ENCODE results near the gene SWI5. TPM values are rescaled to one million over a fixed set of nuclear protein-coding genes. Genes with fewer than 3 reads are reported as not detected.

Gene SWI5
- total and polyA plus RNA-seq, 5 donors from 2014 or later = 10.6 to 27.1 (median 20.9) TPM

DNA sequence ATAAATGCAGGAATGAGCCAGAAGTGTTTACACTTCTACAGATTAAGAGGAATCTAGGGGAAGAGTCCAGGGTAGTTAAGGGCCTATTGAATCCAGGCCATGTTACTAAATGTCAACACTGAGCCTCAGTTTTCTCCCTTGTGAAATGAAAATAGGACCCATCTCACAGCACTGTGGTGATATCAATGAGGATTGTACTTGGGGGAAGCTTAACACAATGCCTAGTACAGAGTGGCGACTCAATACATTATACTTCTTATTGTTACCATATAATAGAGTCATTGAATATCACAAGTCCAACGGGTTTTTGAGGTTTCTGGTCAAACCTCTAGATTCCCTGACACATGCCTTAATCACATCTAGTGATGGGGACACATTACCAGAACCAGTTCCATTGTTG, 41.6 kb downstream of the SWI5 start:
- H3K4me3 Mint-ChIP-seq = peak overlapping the region in 2 of 4 donors; percentile 38 to 66
- ATAC-seq (ENCODE audit: low read depth in 2 of 2) = no peak
- H3K4me3 ChIP-seq (ENCODE audit: low read depth, low read length) = no peak overlapping the region
- H3K27ac Mint-ChIP-seq = no peak overlapping the region
- H3K4me1 Mint-ChIP-seq = peaks cover 0 to 11% (median 9%) of the 10 kb centered on the region in 4 donors
- H3K27me3 Mint-ChIP-seq = no peaks in the 10 kb centered on the region
- H3K27me3 ChIP-seq (ENCODE audit: control insufficient read depth, insufficient read depth, low read length) = no peaks in the 10 kb centered on the region
- no peaks in the 10 kb centered on the region for H3K9me3 ChIP-seq (ENCODE audit: control insufficient read depth in 2 of 2, low read length in 2 of 2)
- H3K36me3 Mint-ChIP-seq = peaks cover 10% of the 10 kb centered on the region
- H3K27ac ChIP-seq (ENCODE audit: insufficient read depth, low read length, poor library complexity, severe bottlenecking) = no peak overlapping the region
- no peak for DNase-seq
- peaks cover 0 to 2% (median 0%) of the 10 kb centered on the region in 7 donors for H3K9me3 Mint-ChIP-seq
- H3K4me1 ChIP-seq (ENCODE audit: control insufficient read depth, insufficient read depth, low read length, poor library complexity, severe bottlenecking) = peaks cover 9% of the 10 kb centered on the region
- H3K36me3 ChIP-seq (ENCODE audit: control insufficient read depth, insufficient read depth, low read length) = peaks cover 31% of the 10 kb centered on the region

GRCh38 chr9:128321343-128321742, 45.3 kb downstream of the SWI5 start:
- Histone ChIP-seq H3K4me3 (ENCODE audit: low read depth, low read length) (peak overlapping the region; percentile 87), H3K27ac (ENCODE audit: insufficient read depth, low read length, poor library complexity, severe bottlenecking) (peak overlapping the region; percentile 87), H3K27me3 (ENCODE audit: control insufficient read depth, insufficient read depth, low read length) (no peaks in the 10 kb centered on the region), H3K9me3 (ENCODE audit: control insufficient read depth in 2 of 2, low read length in 2 of 2) (no peaks in the 10 kb centered on the region), H3K36me3 (ENCODE audit: control insufficient read depth, insufficient read depth, low read length) (peaks cover 20% of the 10 kb centered on the region), H3K4me1 (ENCODE audit: control insufficient read depth, insufficient read depth, low read length, poor library complexity, severe bottlenecking) (peaks cover 24% of the 10 kb centered on the region)
- Mint-ChIP-seq H3K36me3 (peaks cover 11% of the 10 kb centered on the region), H3K9me3 (peaks cover 0 to 2% (median 0%) of the 10 kb centered on the region in 7 donors), H3K27me3 (peaks cover 4% of the 10 kb centered on the region), H3K4me1 (peaks cover 10 to 38% (median 24%) of the 10 kb centered on the region in 4 donors), H3K27ac (peak overlapping the region in 1 of 3 donors; percentile 97), H3K4me3 (peak overlapping the region in 3 of 4 donors; percentile 95 to 97 (median 95))
- no peak for DNase-seq
- ATAC-seq (ENCODE audit: low read depth in 2 of 2) = no peak

DNA sequence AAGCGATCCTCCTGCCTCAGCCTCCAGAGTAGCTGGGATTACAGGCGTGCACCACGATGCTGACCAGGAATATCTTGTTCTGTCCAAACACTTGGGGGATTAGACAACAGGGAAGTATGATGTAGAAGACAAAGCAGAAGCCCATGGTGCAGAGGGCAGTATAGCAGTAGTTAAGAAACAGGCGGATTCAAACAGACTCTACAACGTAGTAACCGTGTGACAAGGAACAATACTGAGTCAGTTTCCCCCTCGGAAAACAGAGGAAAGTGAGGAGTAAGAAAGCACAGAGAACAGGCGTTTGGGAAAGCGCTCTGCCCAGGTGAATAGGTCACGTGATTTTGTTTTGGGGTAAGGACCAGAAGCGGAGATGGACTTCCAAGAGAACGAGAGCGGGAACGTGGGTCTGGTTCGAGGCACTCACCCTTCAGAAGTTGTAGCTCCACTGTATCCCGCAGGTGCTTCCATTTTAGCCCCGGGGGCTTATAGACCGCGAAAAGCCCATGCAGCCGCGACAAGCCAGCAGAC, 45.9 kb downstream of the SWI5 start:
- Mint-ChIP-seq H3K36me3 (peaks cover 11% of the 10 kb centered on the region), H3K27me3 (peaks cover 4% of the 10 kb centered on the region), H3K27ac (peak overlapping the region; percentile 94 to 99 (median 97)), H3K4me3 (peak overlapping the region; percentile 93 to 97 (median 95)), H3K9me3 (peaks cover 0 to 2% (median 0%) of the 10 kb centered on the region in 7 donors), H3K4me1 (peaks cover 10 to 38% (median 24%) of the 10 kb centered on the region in 4 donors)
- H3K4me1 ChIP-seq (ENCODE audit: control insufficient read depth, insufficient read depth, low read length, poor library complexity, severe bottlenecking) = peaks cover 24% of the 10 kb centered on the region
- peak overlapping the region; percentile 87 for H3K4me3 ChIP-seq (ENCODE audit: low read depth, low read length)
- H3K27me3 ChIP-seq (ENCODE audit: control insufficient read depth, insufficient read depth, low read length) = no peaks in the 10 kb centered on the region
- H3K9me3 ChIP-seq (ENCODE audit: control insufficient read depth in 2 of 2, low read length in 2 of 2) = no peaks in the 10 kb centered on the region
- DNase-seq (no peak), ATAC-seq (ENCODE audit: low read depth in 2 of 2) (no peak)
- peaks cover 14% of the 10 kb centered on the region for H3K36me3 ChIP-seq (ENCODE audit: control insufficient read depth, insufficient read depth, low read length)
- peak overlapping the region; percentile 87 for H3K27ac ChIP-seq (ENCODE audit: insufficient read depth, low read length, poor library complexity, severe bottlenecking)

DNA sequence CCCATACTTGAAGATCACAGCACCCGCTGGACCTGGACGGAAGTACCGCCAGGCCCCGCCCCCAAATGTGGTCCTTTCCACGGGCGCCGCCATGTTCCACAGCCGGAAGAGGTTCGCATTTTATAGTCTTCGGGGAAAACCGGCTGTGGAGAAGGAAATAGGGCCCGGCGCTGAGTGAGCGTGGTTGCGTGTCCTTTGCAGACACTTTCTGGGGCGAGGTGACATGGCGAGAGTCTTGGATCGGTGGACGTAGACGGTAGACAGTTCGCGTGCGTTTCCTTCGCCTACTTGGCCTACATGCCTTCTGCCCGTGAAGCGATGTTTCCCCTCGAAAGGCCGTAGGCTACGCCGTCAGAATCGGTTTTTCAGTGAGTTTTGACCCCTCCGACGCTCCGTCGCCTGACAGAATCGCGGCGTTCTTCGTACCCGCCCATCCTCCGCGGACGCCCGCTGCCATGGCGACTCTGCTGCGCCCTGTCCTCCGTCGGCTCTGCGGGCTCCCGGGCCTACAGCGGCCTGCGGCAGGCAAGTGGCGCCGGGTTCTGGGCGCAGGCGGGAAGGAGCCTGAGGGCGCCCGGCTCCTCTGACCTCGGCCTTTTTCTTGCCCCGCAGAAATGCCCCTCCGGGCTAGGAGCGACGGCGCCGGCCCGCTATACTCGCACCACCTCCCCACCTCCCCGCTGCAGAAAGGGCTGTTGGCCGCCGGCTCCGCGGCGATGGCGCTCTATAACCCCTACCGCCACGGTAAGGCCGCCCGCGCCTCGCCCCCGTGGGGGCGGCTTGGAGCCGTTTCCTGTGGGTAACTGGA, 46.5 kb downstream of the SWI5 start, which contains the start of the genes COQ4 and TRUB2:
COQ4 (plus strand) TSS at position 436 of the 808 bp plus-strand sequence; CDS start at position 456, 20 bp downstream.
TRUB2 (minus strand) TSS at position 44 of the 808 bp plus-strand sequence; CDS start at position 5, 39 bp downstream.
- ATAC-seq (ENCODE audit: low read depth in 2 of 2) (peak; percentile 88 to 89), DNase-seq (peak; percentile 88 to 97 (median 95))
- no peaks in the 10 kb centered on the region for H3K27me3 ChIP-seq (ENCODE audit: control insufficient read depth, insufficient read depth, low read length)
- peak within 1 kb of the TSS; percentile 87 for H3K27ac ChIP-seq (ENCODE audit: insufficient read depth, low read length, poor library complexity, severe bottlenecking)
- Mint-ChIP-seq H3K27ac (peak within 1 kb of the TSS; percentile 94 to 99 (median 97)), H3K9me3 (peaks cover 0 to 2% (median 0%) of the 10 kb centered on the region in 7 donors), H3K27me3 (peaks cover 4% of the 10 kb centered on the region), H3K36me3 (peaks cover 6% of the 10 kb centered on the region), H3K4me1 (peaks cover 10 to 38% (median 22%) of the 10 kb centered on the region in 4 donors), H3K4me3 (peak within 1 kb of the TSS; percentile 93 to 97 (median 95))
- H3K36me3 ChIP-seq (ENCODE audit: control insufficient read depth, insufficient read depth, low read length) = peaks cover 8% of the 10 kb centered on the region
- H3K4me1 ChIP-seq (ENCODE audit: control insufficient read depth, insufficient read depth, low read length, poor library complexity, severe bottlenecking) = peaks cover 24% of the 10 kb centered on the region
- H3K9me3 ChIP-seq (ENCODE audit: control insufficient read depth in 2 of 2, low read length in 2 of 2) = no peaks in the 10 kb centered on the region
- H3K4me3 ChIP-seq (ENCODE audit: low read depth, low read length) = peak within 1 kb of the TSS; percentile 94

DNA sequence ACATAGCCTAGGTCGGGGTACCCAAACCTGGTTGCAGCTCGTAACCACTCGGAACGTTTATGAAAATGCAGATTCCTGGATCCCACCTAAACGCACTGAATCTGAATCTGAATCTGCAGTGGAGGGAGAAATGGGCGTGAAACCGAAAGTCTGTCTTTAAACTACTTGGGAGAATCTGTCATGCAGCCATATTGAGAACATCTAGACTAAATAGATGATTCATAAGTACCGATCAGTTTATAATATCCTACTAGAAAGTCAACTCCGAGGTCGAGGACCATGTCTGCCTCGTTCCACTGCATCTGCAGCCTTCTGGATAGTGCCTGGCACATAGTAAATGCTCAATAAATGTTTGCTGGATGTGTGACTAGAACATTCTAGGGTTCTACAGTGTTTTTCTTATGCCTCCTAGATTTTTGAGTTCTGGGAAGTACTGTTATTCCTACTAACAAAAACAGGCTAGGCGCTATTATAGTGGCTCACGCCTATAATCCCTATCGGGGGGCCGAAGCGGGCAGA, 47.2 kb downstream of the SWI5 start:
- DNase-seq (no peak), ATAC-seq (ENCODE audit: low read depth in 2 of 2) (no peak)
- H3K9me3 Mint-ChIP-seq = peaks cover 0 to 2% (median 0%) of the 10 kb centered on the region in 7 donors
- Histone ChIP-seq H3K4me3 (ENCODE audit: low read depth, low read length) (peak overlapping the region; percentile 94), H3K36me3 (ENCODE audit: control insufficient read depth, insufficient read depth, low read length) (peaks cover 10% of the 10 kb centered on the region), H3K9me3 (ENCODE audit: control insufficient read depth in 2 of 2, low read length in 2 of 2) (no peaks in the 10 kb centered on the region), H3K27ac (ENCODE audit: insufficient read depth, low read length, poor library complexity, severe bottlenecking) (peak overlapping the region; percentile 87), H3K27me3 (ENCODE audit: control insufficient read depth, insufficient read depth, low read length) (no peaks in the 10 kb centered on the region), H3K4me1 (ENCODE audit: control insufficient read depth, insufficient read depth, low read length, poor library complexity, severe bottlenecking) (peaks cover 24% of the 10 kb centered on the region)
- H3K27ac Mint-ChIP-seq = peak overlapping the region; percentile 94 to 99 (median 97)
- peak overlapping the region; percentile 93 to 97 (median 95) for H3K4me3 Mint-ChIP-seq
- H3K36me3 Mint-ChIP-seq = peaks cover 8% of the 10 kb centered on the region
- peaks cover 4% of the 10 kb centered on the region for H3K27me3 Mint-ChIP-seq
- peaks cover 10 to 38% (median 22%) of the 10 kb centered on the region in 4 donors for H3K4me1 Mint-ChIP-seq

DNA sequence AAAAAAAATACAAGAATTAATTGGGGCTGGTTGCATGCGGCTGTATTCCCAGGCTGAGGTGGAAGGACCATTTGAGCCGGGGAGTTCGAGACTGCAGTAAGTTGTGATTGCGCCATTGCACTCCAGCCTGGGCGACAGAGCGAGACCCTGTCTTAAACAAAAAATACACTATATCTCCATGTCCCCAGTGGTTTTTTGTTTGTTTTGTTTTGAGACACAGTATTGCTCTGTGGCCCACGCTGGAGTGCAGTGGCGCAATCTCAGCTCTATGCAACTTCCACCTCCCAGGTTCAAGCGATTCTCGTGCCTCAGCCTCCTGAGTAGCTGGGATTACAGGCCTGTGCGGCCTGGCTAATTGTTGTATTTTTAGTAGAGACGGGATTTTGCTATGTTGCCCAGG, 47.7 kb downstream of the SWI5 start:
- DNase-seq (no peak), ATAC-seq (ENCODE audit: low read depth in 2 of 2) (no peak)
- peaks cover 10 to 38% (median 22%) of the 10 kb centered on the region in 4 donors for H3K4me1 Mint-ChIP-seq
- H3K4me3 Mint-ChIP-seq = peak overlapping the region; percentile 93 to 97 (median 95)
- H3K4me3 ChIP-seq (ENCODE audit: low read depth, low read length) = peak overlapping the region; percentile 94
- no peak overlapping the region for H3K27ac ChIP-seq (ENCODE audit: insufficient read depth, low read length, poor library complexity, severe bottlenecking)
- H3K9me3 ChIP-seq (ENCODE audit: control insufficient read depth in 2 of 2, low read length in 2 of 2) = no peaks in the 10 kb centered on the region
- H3K36me3 Mint-ChIP-seq = peaks cover 8% of the 10 kb centered on the region
- H3K27me3 ChIP-seq (ENCODE audit: control insufficient read depth, insufficient read depth, low read length) = no peaks in the 10 kb centered on the region
- peaks cover 0 to 2% (median 0%) of the 10 kb centered on the region in 7 donors for H3K9me3 Mint-ChIP-seq
- peaks cover 24% of the 10 kb centered on the region for H3K4me1 ChIP-seq (ENCODE audit: control insufficient read depth, insufficient read depth, low read length, poor library complexity, severe bottlenecking)
- H3K27me3 Mint-ChIP-seq = peaks cover 4% of the 10 kb centered on the region
- H3K27ac Mint-ChIP-seq = peak overlapping the region; percentile 94 to 99 (median 97)
- H3K36me3 ChIP-seq (ENCODE audit: control insufficient read depth, insufficient read depth, low read length) = peaks cover 10% of the 10 kb centered on the region

DNA sequence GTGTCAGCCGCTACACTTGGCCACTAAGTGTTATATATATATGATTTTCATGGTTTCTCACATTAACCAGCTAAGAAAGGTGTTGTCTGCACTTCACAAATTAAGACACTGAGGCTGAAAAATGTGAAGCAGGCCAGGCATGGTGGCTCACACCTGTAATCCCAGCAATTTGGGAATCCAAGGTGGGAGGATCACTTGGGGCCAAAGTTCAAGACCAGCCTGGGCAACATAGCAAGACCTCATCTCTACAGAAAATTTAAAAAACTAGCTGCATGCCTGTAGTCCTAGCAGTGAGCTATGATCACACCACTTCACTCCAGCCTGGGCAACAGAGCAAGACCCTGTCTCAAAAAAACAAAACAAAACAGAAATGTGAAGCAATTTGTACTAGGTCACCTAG, 48.3 kb downstream of the SWI5 start:
- H3K4me3 ChIP-seq (ENCODE audit: low read depth, low read length) = no peak overlapping the region
- H3K9me3 ChIP-seq (ENCODE audit: control insufficient read depth in 2 of 2, low read length in 2 of 2) = no peaks in the 10 kb centered on the region
- Mint-ChIP-seq H3K27ac (peak overlapping the region in 1 of 3 donors; percentile 20), H3K4me1 (peaks cover 10 to 38% (median 22%) of the 10 kb centered on the region in 4 donors), H3K27me3 (peaks cover 4% of the 10 kb centered on the region), H3K9me3 (peaks cover 0 to 2% (median 0%) of the 10 kb centered on the region in 7 donors), H3K36me3 (peaks cover 8% of the 10 kb centered on the region), H3K4me3 (peak overlapping the region; percentile 48 to 97 (median 92))
- H3K4me1 ChIP-seq (ENCODE audit: control insufficient read depth, insufficient read depth, low read length, poor library complexity, severe bottlenecking) = peaks cover 24% of the 10 kb centered on the region
- DNase-seq (no peak), ATAC-seq (ENCODE audit: low read depth in 2 of 2) (no peak)
- no peaks in the 10 kb centered on the region for H3K27me3 ChIP-seq (ENCODE audit: control insufficient read depth, insufficient read depth, low read length)
- H3K27ac ChIP-seq (ENCODE audit: insufficient read depth, low read length, poor library complexity, severe bottlenecking) = no peak overlapping the region
- H3K36me3 ChIP-seq (ENCODE audit: control insufficient read depth, insufficient read depth, low read length) = peaks cover 10% of the 10 kb centered on the region

Measured in CD4-positive, CD25-positive, alpha-beta regulatory T cell (primary cell).